Measurements from ENCODE around the gene HERC2.
"Not testable (repeated sequence)": the region's sequence is repeated elsewhere in the genome, so short reads cannot be mapped to it uniquely, and the experiment has no call there.

Gene HERC2

GRCh38 chr15:28222612-28223011 lies 99.4 kb downstream of the HERC2 start:
- DNase-seq, result not testable (repeated sequence)

- peak in 3 of 56 donors; percentile 16 to 32 (median 27) for DNase-seq
These were observed 100.3 kb downstream of the HERC2 start for GRCh38 chr15:28221696-28222095.

GRCh38 chr15:28219116-28219515 lies 102.9 kb downstream of the HERC2 start:
- no peak for DNase-seq

- DNase-seq, result not testable (repeated sequence)
These were observed 104.9 kb downstream of the HERC2 start for GRCh38 chr15:28216946-28217546.

GRCh38 chr15:28215521-28215920 lies 106.5 kb downstream of the HERC2 start:
- DNase-seq, result not testable (repeated sequence)

- DNase-seq, result peak in 22 of 56 donors; percentile 13 to 77 (median 46)
These were observed 107.8 kb downstream of the HERC2 start for GRCh38 chr15:28214006-28214790.

GRCh38 chr15:28213393-28213792 lies 108.6 kb downstream of the HERC2 start:
- DNase-seq, result not testable (repeated sequence)

GRCh38 chr15:28208583-28208982 lies 113.4 kb downstream of the HERC2 start:
- DNase-seq, result peak in 10 of 56 donors; percentile 5 to 44 (median 20)

- DNase-seq, result not testable (repeated sequence)
These were observed 116.3 kb downstream of the HERC2 start for GRCh38 chr15:28205640-28206039.

- not testable (repeated sequence) for DNase-seq
These were observed 118.7 kb downstream of the HERC2 start for GRCh38 chr15:28203055-28203828.

- peak in 1 of 56 donors; percentile 11 for DNase-seq
These were observed 119.9 kb downstream of the HERC2 start for GRCh38 chr15:28202124-28202523.

- not testable (repeated sequence) for DNase-seq
These were observed 123.8 kb downstream of the HERC2 start for GRCh38 chr15:28198215-28198614.

GRCh38 chr15:28197694-28198093 lies 124.3 kb downstream of the HERC2 start:
- DNase-seq, result not testable (repeated sequence)

GRCh38 chr15:28196581-28196980 lies 125.4 kb downstream of the HERC2 start:
- not testable (repeated sequence) for DNase-seq

GRCh38 chr15:28192772-28193171 lies 129.2 kb downstream of the HERC2 start:
- no peak for DNase-seq

GRCh38 chr15:28191832-28192231 lies 130.1 kb downstream of the HERC2 start:
- DNase-seq, result peak in 47 of 56 donors; percentile 2 to 78 (median 39)

GRCh38 chr15:28190391-28191174 lies 131.4 kb downstream of the HERC2 start:
- no peak for DNase-seq

GRCh38 chr15:28185148-28185895 lies 136.7 kb downstream of the HERC2 start:
- peak in 2 of 56 donors; percentile 15 to 16 for DNase-seq

GRCh38 chr15:28184166-28184565 lies 137.8 kb downstream of the HERC2 start:
- DNase-seq, result no peak

GRCh38 chr15:28182731-28183130 lies 139.2 kb downstream of the HERC2 start:
- DNase-seq, result no peak

All from nucleus accumbens (tissue), 56 donors.